HG03571 (cell line): ENCODE data around the gene RTRAF.

ENCODE experiments used
- ATAC-seq: cut with Tn5 transposase; IDR thresholded peaks from one replicate; pipeline ENCODE4 v1.9.1; 2021; ENCODE audit not compliant: unreplicated experiment

RTRAF gene

GRCh38 chr14:52048641-52049204 lies 59.4 kb downstream of the RTRAF start:
- ATAC-seq, result no peak

- no peak for ATAC-seq
These were observed 59.9 kb downstream of the RTRAF start for GRCh38 chr14:52049271-52049670.

- ATAC-seq, result no peak
These were observed 60.6 kb downstream of the RTRAF start for GRCh38 chr14:52049721-52050588.

- ATAC-seq, result no peak
These were observed 61.9 kb downstream of the RTRAF start for GRCh38 chr14:52051251-52051650.

GRCh38 chr14:52051871-52052270 lies 62.5 kb downstream of the RTRAF start:
- no peak for ATAC-seq

- no peak for ATAC-seq
These were observed 63.1 kb downstream of the RTRAF start for GRCh38 chr14:52052288-52052943.

GRCh38 chr14:52053044-52053443 lies 63.7 kb downstream of the RTRAF start:
- no peak for ATAC-seq

- ATAC-seq, result no peak
These were observed 65.3 kb downstream of the RTRAF start for GRCh38 chr14:52054678-52055077.

GRCh38 chr14:52055167-52055566 lies 65.8 kb downstream of the RTRAF start:
- no peak for ATAC-seq

GRCh38 chr14:52058341-52058740 lies 69.0 kb downstream of the RTRAF start:
- no peak for ATAC-seq

- no peak for ATAC-seq
These were observed 70.3 kb downstream of the RTRAF start for GRCh38 chr14:52059649-52060048.

- no peak for ATAC-seq
These were observed 70.7 kb downstream of the RTRAF start for GRCh38 chr14:52060080-52060479.
